ENCODE results near the gene SUMF2. TPM values are rescaled to one million over a fixed set of nuclear protein-coding genes. Genes with fewer than 3 reads are reported as not detected.

The SUMF2 gene
- total RNA-seq, 1 experiment from 2014 or later, result 89.2 TPM

DNA sequence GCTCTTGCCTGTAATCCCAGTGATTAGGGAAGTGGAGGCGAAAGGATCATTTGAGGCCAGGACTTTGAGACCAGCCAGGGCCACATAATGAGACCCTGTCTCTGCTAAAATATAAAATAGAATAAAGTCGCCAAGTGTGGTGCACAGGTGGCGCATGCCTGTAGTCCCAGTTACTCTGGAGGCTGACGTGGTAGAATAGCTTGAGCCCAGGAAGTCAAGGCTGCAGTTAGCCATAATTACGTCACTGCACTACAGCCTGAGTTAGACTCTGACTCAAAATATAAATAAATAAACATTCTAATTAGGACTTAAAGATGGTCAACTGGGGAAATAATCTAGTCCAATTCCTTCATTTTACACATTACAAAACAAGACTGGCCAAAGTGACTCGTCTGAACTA is 41.4 kb downstream of the SUMF2 start:
- Mint-ChIP-seq H3K9me3 (peaks cover 27 to 44% of the 10 kb centered on the region in 2 experiments), H3K27ac (peak overlapping the region in 2 of 3 experiments; percentile 96 to 97; a peak in 4 of 7 replicates)
- WGBS (ENCODE audit: extremely low coverage, insufficient read length, low lambda C conversion rate), result no CpG with 5 or more reads among the region's 6 CpGs

More for the DNA sequence above, 41.4 kb downstream of the SUMF2 start:
- H3K27me3 ChIP-seq (ENCODE audit: insufficient read depth, low read length), result no peaks in the 10 kb centered on the region
- peak overlapping the region; percentile 73 for H3K4me2 ChIP-seq (ENCODE audit: insufficient read depth, insufficient read length, low read length)
- no peak overlapping the region for H3K23ac ChIP-seq (ENCODE audit: insufficient read length, low read depth, low read length)
- H2AK5ac ChIP-seq (ENCODE audit: insufficient read length, low read length), result no peak overlapping the region
- no peak overlapping the region for H2BK20ac ChIP-seq (ENCODE audit: low read depth, low read length, poor library complexity, severe bottlenecking)
- H3K23me2 ChIP-seq (ENCODE audit: insufficient read length, low read depth, low read length, poor library complexity, severe bottlenecking), result peaks cover 3% of the 10 kb centered on the region
- H4K91ac ChIP-seq (ENCODE audit: insufficient read length, low read depth, low read length), result no peak overlapping the region
- no peak overlapping the region for H3K4ac ChIP-seq (ENCODE audit: low read depth, low read length)
- H4K20me1 ChIP-seq (ENCODE audit: control insufficient read depth, insufficient read depth, insufficient read length), result no peaks in the 10 kb centered on the region
- H2AFZ ChIP-seq (ENCODE audit: low read length), result no peak overlapping the region
- H2BK5ac ChIP-seq (ENCODE audit: insufficient read length, low read length), result no peak overlapping the region
- TF ChIP-seq, protein P1, sequence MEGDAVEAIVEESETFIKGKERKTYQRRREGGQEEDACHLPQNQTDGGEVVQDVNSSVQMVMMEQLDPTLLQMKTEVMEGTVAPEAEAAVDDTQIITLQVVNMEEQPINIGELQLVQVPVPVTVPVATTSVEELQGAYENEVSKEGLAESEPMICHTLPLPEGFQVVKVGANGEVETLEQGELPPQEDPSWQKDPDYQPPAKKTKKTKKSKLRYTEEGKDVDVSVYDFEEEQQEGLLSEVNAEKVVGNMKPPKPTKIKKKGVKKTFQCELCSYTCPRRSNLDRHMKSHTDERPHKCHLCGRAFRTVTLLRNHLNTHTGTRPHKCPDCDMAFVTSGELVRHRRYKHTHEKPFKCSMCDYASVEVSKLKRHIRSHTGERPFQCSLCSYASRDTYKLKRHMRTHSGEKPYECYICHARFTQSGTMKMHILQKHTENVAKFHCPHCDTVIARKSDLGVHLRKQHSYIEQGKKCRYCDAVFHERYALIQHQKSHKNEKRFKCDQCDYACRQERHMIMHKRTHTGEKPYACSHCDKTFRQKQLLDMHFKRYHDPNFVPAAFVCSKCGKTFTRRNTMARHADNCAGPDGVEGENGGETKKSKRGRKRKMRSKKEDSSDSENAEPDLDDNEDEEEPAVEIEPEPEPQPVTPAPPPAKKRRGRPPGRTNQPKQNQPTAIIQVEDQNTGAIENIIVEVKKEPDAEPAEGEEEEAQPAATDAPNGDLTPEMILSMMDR (conservative IDR thresholded peaks at IDR 0.05), result no peak
- peaks cover 1% of the 10 kb centered on the region for H3K9me3 ChIP-seq (ENCODE audit: control insufficient read depth, low read depth, low read length)
- H3T11ph ChIP-seq (ENCODE audit: low read length), result no peak overlapping the region
- H3K4me1 ChIP-seq (ENCODE audit: insufficient read depth, low read length), result no peaks in the 10 kb centered on the region
- no peak overlapping the region for H3K27ac ChIP-seq (ENCODE audit: insufficient read length, low read depth, low read length)
- H3K79me1 ChIP-seq (ENCODE audit: insufficient read depth, low read depth, low read length, poor library complexity, severe bottlenecking), result no peaks in the 10 kb centered on the region
- no peak overlapping the region for H2BK120ac ChIP-seq (ENCODE audit: low read depth, low read length, poor library complexity, severe bottlenecking)
- peak overlapping the region; percentile 71 for H3K9ac ChIP-seq (ENCODE audit: extremely low read depth, insufficient read length, low read length)
- no peak overlapping the region for H4K5ac ChIP-seq (ENCODE audit: insufficient read length, low read depth, low read length)
- no peak overlapping the region for H3K14ac ChIP-seq (ENCODE audit: insufficient read depth, low read length)
- Mint-ChIP-seq H3K36me3 (ENCODE audit: insufficient read depth in 1 of 3, low read depth in 3 of 3) (peaks cover 23 to 44% (median 29%) of the 10 kb centered on the region in 3 experiments), H3K27me3 (ENCODE audit: low read depth) (no peaks in the 10 kb centered on the region; the same call in 1 of the 2 replicates), H3K4me1 (peaks cover 8 to 11% of the 10 kb centered on the region in 2 experiments), H3K4me3 (peak overlapping the region; percentile 88 to 96)
- no peak overlapping the region for H3K18ac ChIP-seq (ENCODE audit: insufficient read length, low read depth, low read length)
- no peak overlapping the region for H2BK15ac ChIP-seq (ENCODE audit: low read depth, low read length)
- H2BK12ac ChIP-seq (ENCODE audit: insufficient read length, low read depth, low read length), result no peak overlapping the region
- H4K8ac ChIP-seq (replicated peaks; ENCODE audit: insufficient read length, low read depth, low read length), result no peak overlapping the region
- no peak for DNase-seq
- no peaks in the 10 kb centered on the region; the same call in 1 of the 2 replicates for H3K79me2 ChIP-seq (ENCODE audit: insufficient read depth, low read length)
- no peak overlapping the region for H3K56ac ChIP-seq (ENCODE audit: insufficient read length, low read depth, low read length)

All from H9 (cell line).